Mucosa of rectum (tissue), 2 donors: ENCODE results near the gene ADGRB3.

Source experiments
- H3K27ac ChIP-seq, 2 donors: one replicate each; pipeline ENCODE4 v1.7.0; 2013; ENCODE audit warnings: inconsistent platforms in 2 of 2, low read depth in 2 of 2, low read length in 2 of 2
- H3K27me3 ChIP-seq, 2 donors: one replicate each; pipeline ENCODE4 v1.7.0; 2013; ENCODE audit warnings: low read length in 2 of 2; ENCODE audit not compliant: control insufficient read depth in 2 of 2, insufficient read depth in 2 of 2
- H3K36me3 ChIP-seq, 2 donors: one replicate each; pipeline ENCODE4 v1.7.0; 2013; ENCODE audit warnings: low read length in 2 of 2; ENCODE audit not compliant: control insufficient read depth in 2 of 2, insufficient read depth in 2 of 2
- H3K4me1 ChIP-seq, 2 donors: one replicate each; pipeline ENCODE4 v1.7.0; 2013; ENCODE audit warnings: low read length in 2 of 2, mild to moderate bottlenecking in 1 of 2; ENCODE audit not compliant: control insufficient read depth in 2 of 2, insufficient read depth in 2 of 2
- H3K4me3 ChIP-seq, 2 donors: one replicate each; pipeline ENCODE4 v1.7.0; 2013; ENCODE audit warnings: low read length in 2 of 2
- H3K9ac ChIP-seq, 2 donors: one replicate each; pipeline ENCODE4 v1.7.0; 2013; ENCODE audit warnings: low read length in 2 of 2, low read depth in 1 of 2, mild to moderate bottlenecking in 1 of 2
- H3K9me3 ChIP-seq, 2 donors: one replicate each; pipeline ENCODE4 v1.7.0; 2013; ENCODE audit warnings: low read length in 2 of 2; ENCODE audit not compliant: control insufficient read depth in 2 of 2
- donor health status: healthy.
- donor health status: Normal muscosa, but diverticular disease.

Gene ADGRB3

GRCh38 chr6:69162811-69163210 is 527.7 kb downstream of the ADGRB3 start:
- Histone ChIP-seq H3K9me3 (no peaks in the 10 kb centered on the region), H3K4me3 (no peak overlapping the region), H3K9ac (no peak overlapping the region), H3K4me1 (no peaks in the 10 kb centered on the region), H3K27me3 (no peaks in the 10 kb centered on the region), H3K36me3 (no peaks in the 10 kb centered on the region), H3K27ac (no peak overlapping the region)

GRCh38 chr6:69164564-69165229 is 529.6 kb downstream of the ADGRB3 start:
- H3K9me3 ChIP-seq: no peaks in the 10 kb centered on the region
- H3K4me3 ChIP-seq: no peak overlapping the region
- H3K36me3 ChIP-seq: no peaks in the 10 kb centered on the region
- H3K4me1 ChIP-seq: no peaks in the 10 kb centered on the region
- no peak overlapping the region for H3K27ac ChIP-seq
- no peak overlapping the region for H3K9ac ChIP-seq
- H3K27me3 ChIP-seq: no peaks in the 10 kb centered on the region

- no peaks in the 10 kb centered on the region for H3K27me3 ChIP-seq
- H3K9ac ChIP-seq: no peak overlapping the region
- H3K9me3 ChIP-seq: no peaks in the 10 kb centered on the region
- no peaks in the 10 kb centered on the region for H3K4me1 ChIP-seq
- no peak overlapping the region for H3K27ac ChIP-seq
- no peaks in the 10 kb centered on the region for H3K36me3 ChIP-seq
- no peak overlapping the region for H3K4me3 ChIP-seq
Observed at GRCh38 chr6:69179681-69180080, 544.6 kb downstream of the ADGRB3 start.

- Histone ChIP-seq H3K27ac (no peak overlapping the region), H3K4me1 (no peaks in the 10 kb centered on the region), H3K9ac (no peak overlapping the region), H3K9me3 (no peaks in the 10 kb centered on the region), H3K4me3 (no peak overlapping the region), H3K27me3 (no peaks in the 10 kb centered on the region), H3K36me3 (no peaks in the 10 kb centered on the region)
Observed at GRCh38 chr6:69180361-69181067, 545.4 kb downstream of the ADGRB3 start.

- Histone ChIP-seq H3K9me3 (no peaks in the 10 kb centered on the region), H3K36me3 (no peaks in the 10 kb centered on the region), H3K27ac (no peak overlapping the region), H3K4me3 (no peak overlapping the region), H3K27me3 (no peaks in the 10 kb centered on the region), H3K4me1 (no peaks in the 10 kb centered on the region), H3K9ac (no peak overlapping the region)
Observed at GRCh38 chr6:69181964-69182363, 546.9 kb downstream of the ADGRB3 start.

- no peak overlapping the region for H3K9ac ChIP-seq
- no peak overlapping the region for H3K4me3 ChIP-seq
- no peaks in the 10 kb centered on the region for H3K9me3 ChIP-seq
- no peaks in the 10 kb centered on the region for H3K27me3 ChIP-seq
- no peaks in the 10 kb centered on the region for H3K4me1 ChIP-seq
- no peak overlapping the region for H3K27ac ChIP-seq
- no peaks in the 10 kb centered on the region for H3K36me3 ChIP-seq
Observed at GRCh38 chr6:69185276-69185675, 550.2 kb downstream of the ADGRB3 start.

GRCh38 chr6:69202768-69203167 is 567.7 kb downstream of the ADGRB3 start:
- Histone ChIP-seq H3K4me3 (no peak overlapping the region), H3K27me3 (no peaks in the 10 kb centered on the region), H3K4me1 (no peaks in the 10 kb centered on the region), H3K9ac (no peak overlapping the region), H3K9me3 (no peaks in the 10 kb centered on the region), H3K36me3 (no peaks in the 10 kb centered on the region), H3K27ac (no peak overlapping the region)

- no peak overlapping the region for H3K9ac ChIP-seq
- no peak overlapping the region for H3K4me3 ChIP-seq
- no peak overlapping the region for H3K27ac ChIP-seq
Observed at GRCh38 chr6:69216127-69216526, 581.0 kb downstream of the ADGRB3 start.

GRCh38 chr6:69217343-69217742 is 582.3 kb downstream of the ADGRB3 start:
- no peaks in the 10 kb centered on the region for H3K4me1 ChIP-seq
- no peak overlapping the region for H3K9ac ChIP-seq

More at GRCh38 chr6:69216127-69216526, 581.0 kb downstream of the ADGRB3 start:
- H3K27me3 ChIP-seq: no peaks in the 10 kb centered on the region
- no peaks in the 10 kb centered on the region for H3K36me3 ChIP-seq
- H3K4me1 ChIP-seq: no peaks in the 10 kb centered on the region
- no peaks in the 10 kb centered on the region for H3K9me3 ChIP-seq

GRCh38 chr6:69220375-69220774 is 585.3 kb downstream of the ADGRB3 start:
- Histone ChIP-seq H3K9ac (no peak overlapping the region), H3K36me3 (no peaks in the 10 kb centered on the region), H3K9me3 (no peaks in the 10 kb centered on the region), H3K4me3 (no peak overlapping the region), H3K4me1 (no peaks in the 10 kb centered on the region), H3K27ac (no peak overlapping the region), H3K27me3 (no peaks in the 10 kb centered on the region)

More at GRCh38 chr6:69217343-69217742, 582.3 kb downstream of the ADGRB3 start:
- Histone ChIP-seq H3K27ac (no peak overlapping the region), H3K4me3 (no peak overlapping the region), H3K36me3 (no peaks in the 10 kb centered on the region), H3K9me3 (no peaks in the 10 kb centered on the region), H3K27me3 (no peaks in the 10 kb centered on the region)
